Measurements from ENCODE around the gene POFUT2. TPM values are rescaled to one million over a fixed set of nuclear protein-coding genes. Genes with fewer than 3 reads are reported as not detected.
"Not testable (repeated sequence)": the region's sequence is repeated elsewhere in the genome, so short reads cannot be mapped to it uniquely, and the experiment has no call there.

POFUT2 gene
- total RNA-seq, 8 experiments from 2014 or later, result 17.3 to 40.8 (median 25.6) TPM

DNA sequence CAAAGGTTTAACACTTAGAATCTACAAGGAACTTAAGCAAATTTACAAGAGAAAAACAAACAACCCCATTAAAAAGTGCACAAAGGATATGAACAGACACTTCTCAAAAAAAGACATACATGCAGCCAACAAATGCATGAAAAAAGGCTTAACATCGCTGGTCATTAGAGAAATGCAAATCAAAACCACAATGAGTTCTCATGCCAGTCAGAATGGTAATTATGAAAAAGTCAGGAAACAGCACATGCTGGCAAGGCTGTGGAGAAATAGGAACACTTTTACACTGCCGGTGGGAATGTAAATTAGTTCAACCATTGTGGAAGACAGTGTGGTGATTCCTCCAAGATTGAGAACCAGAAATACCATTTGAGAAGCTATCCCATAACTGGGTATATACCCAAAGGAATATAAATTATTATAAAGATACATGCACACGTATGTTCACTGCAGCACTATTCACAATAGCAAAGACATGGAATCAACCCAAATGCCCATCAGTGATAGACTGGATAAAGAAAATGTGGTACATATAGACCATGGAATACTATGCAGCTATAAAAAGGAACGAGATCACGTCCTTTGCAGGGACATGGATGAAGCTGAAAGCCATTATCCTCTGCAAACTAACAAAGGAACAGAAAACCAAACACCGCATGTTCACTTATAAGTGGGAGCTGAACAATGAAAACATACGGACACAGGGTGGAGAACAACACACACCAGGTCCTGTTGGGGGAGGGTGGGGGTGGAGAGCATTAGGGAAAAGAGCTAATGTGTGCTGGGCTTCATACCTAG is 28.2 kb upstream of the POFUT2 start:
- H3K4me3 ChIP-seq; ATAC-seq (replicated peaks in 6 of 8); H3K27ac ChIP-seq: not testable (repeated sequence)
- peaks cover 17 to 21% of the 10 kb centered on the region in 2 donors for H3K4me1 ChIP-seq (replicated peaks in 1 of 2)
- in situ Hi-C loops (cut with MboI; ENCODE audit: low pct_unique_long_range_greater_than_20kb in 2 of 9, low sequenced_read_pairs in 9 of 9, unreplicated experiment in 9 of 9), result loop anchor here in 1 of 9 experiments (25.0 kb wide), 1 partner anchor 121 kb away; no protein-coding TSS in a partner anchor
- 0 to 80% (median 46%) methylated on average over 1 to 6 of the region's 7 CpGs for WGBS, 10 experiments

DNA sequence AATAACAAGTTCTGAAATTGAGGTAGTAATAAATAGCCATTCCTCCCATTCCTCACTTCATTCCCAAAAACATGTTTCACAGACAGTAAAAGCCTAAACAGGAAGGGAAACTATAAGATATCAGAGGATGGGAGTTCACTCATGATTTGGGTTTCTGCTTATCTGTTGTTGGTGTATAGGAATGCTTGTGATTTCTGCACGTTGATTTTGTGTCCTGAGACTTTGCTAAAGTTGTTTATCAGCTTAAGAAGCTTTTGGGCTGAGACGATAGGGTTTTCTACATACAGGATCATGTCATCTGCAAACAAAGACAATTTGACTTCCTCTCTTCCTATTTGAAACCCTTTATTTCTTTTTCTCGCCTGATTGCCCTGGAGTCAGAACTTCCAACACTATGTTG is 26.0 kb upstream of the POFUT2 start:
- ATAC-seq (replicated peaks in 6 of 8), result no peak
- Histone ChIP-seq H3K27ac (no peak overlapping the region), H3K4me1 (replicated peaks in 1 of 2) (peaks cover 9 to 10% of the 10 kb centered on the region in 2 donors), H3K4me3 (no peak overlapping the region)
- WGBS, 10 experiments, result 0 to 100% (median 57%) methylated on average over 1 to 3 of the region's 3 CpGs; no CpG with 5 or more reads in 1 of the 10 experiments
- in situ Hi-C loops (cut with MboI; ENCODE audit: low pct_unique_long_range_greater_than_20kb in 2 of 9, low sequenced_read_pairs in 9 of 9, unreplicated experiment in 9 of 9), result loop anchor here in 1 of 9 experiments (25.0 kb wide), 1 partner anchor 124 kb away; no protein-coding TSS in a partner anchor

DNA sequence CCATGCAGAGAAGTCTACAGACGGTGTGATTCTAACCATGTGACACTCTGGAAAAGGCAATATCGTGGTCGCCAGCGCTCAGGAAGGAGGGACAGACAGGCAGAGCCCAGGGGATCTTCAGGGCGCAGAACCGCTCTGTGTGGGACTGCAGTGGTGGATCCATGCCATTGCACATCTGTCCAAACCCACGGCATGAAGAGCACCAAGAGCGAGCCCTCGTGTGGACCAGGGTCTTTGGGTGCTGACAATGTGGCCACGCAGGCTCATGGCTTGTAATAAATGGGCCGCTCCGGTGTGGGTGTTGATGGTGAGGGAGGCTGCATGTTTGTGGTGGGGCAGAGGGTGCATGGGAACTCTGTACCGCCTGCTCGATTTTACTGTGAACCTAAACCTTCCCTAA is 25.3 kb upstream of the POFUT2 start:
- Histone ChIP-seq H3K4me1 (replicated peaks in 1 of 2) (peaks cover 13% of the 10 kb centered on the region in 2 donors), H3K27ac (no peak overlapping the region), H3K4me3 (no peak overlapping the region)
- 40 to 100% (median 80%) methylated on average over 1 to 8 of the region's 14 CpGs for whole genome bisulfite sequencing, 10 experiments
- no peak for ATAC-seq (replicated peaks in 6 of 8)
- in situ Hi-C loops (cut with MboI; ENCODE audit: low pct_unique_long_range_greater_than_20kb in 2 of 9, low sequenced_read_pairs in 9 of 9, unreplicated experiment in 9 of 9), result loop anchor here in 1 of 9 experiments (25.0 kb wide), 1 partner anchor 124 kb away; no protein-coding TSS in a partner anchor

DNA sequence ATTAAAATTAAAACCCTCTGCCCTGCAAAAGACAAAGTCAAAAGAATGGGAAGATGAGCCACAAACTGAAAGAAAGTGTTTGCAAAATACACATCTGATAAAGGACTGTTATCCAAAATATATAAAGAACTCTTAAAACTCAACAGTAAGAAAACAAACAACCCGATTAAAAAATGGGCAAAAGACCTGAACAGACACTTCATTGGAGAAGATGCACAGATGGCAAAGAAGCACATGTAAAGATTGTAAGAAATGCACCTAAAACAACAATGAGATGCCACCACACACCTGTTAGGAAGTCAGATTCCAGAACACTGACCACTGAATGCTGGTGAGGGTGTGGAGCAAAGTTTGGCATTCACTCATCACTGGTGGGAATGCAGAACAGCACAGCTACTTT is 24.6 kb upstream of the POFUT2 start:
- ATAC-seq (replicated peaks in 6 of 8), result no peak
- H3K4me3 ChIP-seq, result no peak overlapping the region
- peaks cover 18% of the 10 kb centered on the region in 2 donors for H3K4me1 ChIP-seq (replicated peaks in 1 of 2)
- H3K27ac ChIP-seq, result no peak overlapping the region
- in situ Hi-C loops (cut with MboI; ENCODE audit: low pct_unique_long_range_greater_than_20kb in 2 of 9, low sequenced_read_pairs in 9 of 9, unreplicated experiment in 9 of 9), result loop anchor here in 1 of 9 experiments (25.0 kb wide), 1 partner anchor 125 kb away; no protein-coding TSS in a partner anchor
- 67 to 100% (median 86%) methylated on average over 1 of the region's 1 CpG; no CpG with 5 or more reads in 3 of the 10 experiments for WGBS, 10 experiments

DNA sequence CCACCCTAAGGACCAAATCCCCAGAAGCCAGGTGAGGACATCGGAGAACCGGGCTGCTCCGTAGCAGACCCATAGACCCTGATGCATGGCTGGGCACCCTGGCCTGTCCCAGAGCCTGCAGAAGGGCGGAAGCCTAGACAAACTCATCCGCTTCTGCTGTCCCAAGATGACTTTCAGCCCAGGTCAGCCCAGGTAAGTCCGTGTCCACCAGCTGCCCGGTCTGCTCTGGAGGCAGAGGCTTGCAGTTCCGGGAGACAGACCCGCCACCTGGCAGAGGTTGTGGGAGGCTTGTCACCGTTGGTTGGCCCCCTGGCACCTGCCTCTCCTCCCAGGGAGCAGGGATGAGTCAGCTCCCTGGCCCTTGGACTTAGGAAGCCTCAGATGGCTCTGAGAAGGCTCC is 22.8 kb upstream of the POFUT2 start:
- WGBS, 10 experiments, result 62% methylated on average over 2 of the region's 10 CpGs; no CpG with 5 or more reads in 9 of the 10 experiments
- no peak overlapping the region for H3K4me3 ChIP-seq
- in situ Hi-C loops (cut with MboI; ENCODE audit: low pct_unique_long_range_greater_than_20kb in 2 of 9, low sequenced_read_pairs in 9 of 9, unreplicated experiment in 9 of 9), result loop anchor here in 1 of 9 experiments (25.0 kb wide), 1 partner anchor 127 kb away; no protein-coding TSS in a partner anchor
- ATAC-seq (replicated peaks in 6 of 8), result no peak
- peaks cover 30 to 32% of the 10 kb centered on the region in 2 donors for H3K4me1 ChIP-seq (replicated peaks in 1 of 2)
- no peak overlapping the region for H3K27ac ChIP-seq

DNA sequence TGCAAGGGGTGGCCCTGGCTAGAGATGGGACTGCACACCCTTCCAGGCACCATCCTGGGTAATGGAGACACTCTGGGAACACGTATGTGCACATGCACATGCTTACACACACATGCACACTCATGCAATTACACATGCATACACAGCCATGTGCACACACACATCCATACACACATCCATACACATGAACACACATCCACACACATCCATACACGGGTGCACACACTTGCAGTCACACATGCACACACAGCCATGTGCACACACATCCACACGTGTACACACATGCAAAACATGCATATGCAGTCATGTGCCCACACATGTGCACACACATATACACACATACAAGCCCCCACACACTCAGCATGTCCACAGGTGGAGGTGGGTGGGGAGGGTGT is 22.3 kb upstream of the POFUT2 start:
- Histone ChIP-seq H3K4me1 (replicated peaks in 1 of 2) (peaks cover 30 to 32% of the 10 kb centered on the region in 2 donors), H3K27ac (no peak overlapping the region), H3K4me3 (no peak overlapping the region)
- no peak for ATAC-seq (replicated peaks in 6 of 8)
- in situ Hi-C loops (cut with MboI; ENCODE audit: low pct_unique_long_range_greater_than_20kb in 2 of 9, low sequenced_read_pairs in 9 of 9, unreplicated experiment in 9 of 9), result loop anchor here in 1 of 9 experiments (25.0 kb wide), 1 partner anchor 127 kb away; no protein-coding TSS in a partner anchor
- 25 to 100% methylated on average over 1 to 2 of the region's 3 CpGs; no CpG with 5 or more reads in 8 of the 10 experiments for WGBS, 10 experiments

DNA sequence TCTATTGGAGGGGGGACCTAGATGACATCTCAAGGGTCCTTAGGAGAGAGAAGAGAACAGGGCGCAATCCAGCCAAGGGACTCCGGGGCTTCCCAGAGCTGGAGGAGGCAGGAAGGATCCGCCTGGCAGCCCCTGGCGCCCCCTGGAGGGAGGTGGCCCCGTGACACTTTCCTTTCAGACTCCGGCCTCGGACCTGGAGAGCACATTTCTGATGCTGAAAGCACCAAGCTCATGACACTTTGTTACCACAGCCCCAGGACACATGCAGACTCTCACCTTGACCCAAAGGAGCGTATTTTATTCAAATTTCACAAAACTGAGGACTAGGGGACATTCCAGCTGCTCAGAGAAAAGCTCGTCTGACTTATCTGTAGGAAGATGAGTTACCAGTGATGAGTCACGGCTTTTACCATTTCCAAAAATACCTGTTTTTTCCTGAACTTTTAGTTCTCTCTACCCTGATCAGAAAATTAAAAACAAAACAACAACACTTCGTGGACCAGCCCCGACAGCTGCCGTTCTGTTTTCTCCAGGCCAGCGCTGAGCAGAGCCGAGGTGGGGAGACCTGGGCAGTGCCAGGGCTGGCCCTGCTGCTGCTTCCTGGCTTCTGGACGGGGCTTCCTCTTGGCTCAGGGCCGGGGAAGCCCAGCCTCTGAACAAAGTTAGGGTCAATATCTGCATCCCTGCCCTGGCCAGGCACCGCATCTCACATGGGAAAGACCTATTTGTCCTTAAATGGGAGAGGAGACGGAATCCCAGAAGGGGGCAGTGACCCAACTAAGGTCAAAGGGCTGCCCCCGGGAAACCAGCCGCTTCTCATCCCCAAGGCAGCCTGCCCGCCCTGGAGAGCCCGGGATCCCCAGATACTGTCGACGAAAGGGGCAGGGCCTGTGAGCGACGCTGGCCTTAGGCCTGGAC is 21.6 kb upstream of the POFUT2 start:
- Histone ChIP-seq H3K4me3 (no peak overlapping the region), H3K4me1 (replicated peaks in 1 of 2) (peaks cover 30 to 32% of the 10 kb centered on the region in 2 donors), H3K27ac (no peak overlapping the region)
- peak; percentile 36 to 81 (median 46) for ATAC-seq (replicated peaks in 6 of 8)
- WGBS, 10 experiments, result 20 to 97% (median 53%) methylated on average over 1 to 12 of the region's 27 CpGs; no CpG with 5 or more reads in 2 of the 10 experiments
- in situ Hi-C loops (cut with MboI; ENCODE audit: low pct_unique_long_range_greater_than_20kb in 2 of 9, low sequenced_read_pairs in 9 of 9, unreplicated experiment in 9 of 9), result loop anchor here in 1 of 9 experiments (25.0 kb wide), 1 partner anchor 128 kb away; no protein-coding TSS in a partner anchor

DNA sequence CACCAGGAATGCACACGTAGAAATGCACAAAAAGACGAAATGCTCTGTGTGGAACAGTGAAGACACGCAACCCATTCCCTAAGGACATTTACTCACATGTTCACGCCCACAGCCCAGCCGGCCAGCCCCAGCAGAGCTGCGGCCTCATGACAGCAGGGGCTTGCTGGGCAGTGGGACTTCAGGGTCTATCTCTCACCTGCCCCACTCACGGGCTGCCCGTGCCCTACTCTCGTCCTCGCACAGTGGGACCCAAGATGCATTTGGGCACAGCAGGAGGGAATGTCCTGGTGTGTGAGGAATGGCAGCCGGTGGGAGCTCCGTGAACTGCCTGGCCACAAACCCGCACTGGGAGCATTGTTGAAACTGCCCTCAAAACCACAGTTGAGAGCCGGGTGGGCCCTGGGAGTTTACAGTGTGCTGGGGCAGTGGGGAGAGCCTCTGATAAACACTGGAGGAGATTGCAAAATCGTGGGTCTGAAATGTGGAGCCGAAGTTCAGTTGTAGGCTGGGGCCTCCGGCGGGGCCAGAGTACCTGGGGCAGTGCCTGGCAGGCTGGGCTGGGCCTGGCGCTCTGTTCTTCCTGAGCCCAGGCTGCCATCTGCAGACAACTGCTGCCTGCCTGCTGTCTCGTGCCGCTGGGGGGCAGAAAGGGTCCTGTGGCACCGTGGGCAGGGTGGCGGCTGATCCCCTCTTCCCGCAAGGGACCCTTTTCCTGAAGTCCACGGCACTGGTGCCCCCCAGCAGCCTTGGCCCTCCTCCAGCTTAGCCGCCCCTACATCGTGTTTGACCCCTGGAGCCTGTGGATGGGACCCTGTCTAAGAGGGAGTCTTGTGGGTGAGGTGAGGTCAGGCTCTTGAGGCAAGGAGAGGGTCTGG is 20.7 kb upstream of the POFUT2 start:
- Histone ChIP-seq H3K27ac (no peak overlapping the region), H3K4me3 (no peak overlapping the region), H3K4me1 (replicated peaks in 1 of 2) (peaks cover 30 to 32% of the 10 kb centered on the region in 2 donors)
- 41 to 100% (median 71%) methylated on average over 1 to 5 of the region's 27 CpGs; no CpG with 5 or more reads in 3 of the 10 experiments for WGBS, 10 experiments
- in situ Hi-C loops (cut with MboI; ENCODE audit: low pct_unique_long_range_greater_than_20kb in 2 of 9, low sequenced_read_pairs in 9 of 9, unreplicated experiment in 9 of 9), result loop anchor here in 1 of 9 experiments (25.0 kb wide), 1 partner anchor 129 kb away; no protein-coding TSS in a partner anchor
- peak in 1 of 8 experiments; percentile 43 for ATAC-seq (replicated peaks in 6 of 8)

DNA sequence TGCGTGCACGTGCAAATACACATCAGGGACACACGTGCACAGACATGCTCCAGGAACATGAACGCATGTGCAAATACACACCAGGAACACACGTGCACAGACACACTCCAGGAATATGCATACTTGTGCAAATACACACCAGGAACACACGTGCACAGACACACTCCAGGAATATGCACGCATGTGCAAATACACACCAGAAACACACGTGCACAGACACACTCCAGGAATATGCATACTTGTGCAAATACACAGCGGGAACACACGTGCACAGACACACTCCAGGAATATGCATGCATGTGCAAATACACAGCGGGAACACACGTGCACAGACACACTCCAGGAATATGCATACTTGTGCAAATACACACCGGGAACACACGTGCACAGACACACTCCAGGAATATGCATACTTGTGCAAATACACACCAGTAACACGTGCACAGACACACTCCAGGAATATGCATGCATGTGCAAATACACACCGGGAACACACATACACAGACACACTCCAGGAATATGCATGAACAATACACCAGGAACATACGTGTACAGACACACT is 20.0 kb upstream of the POFUT2 start:
- not testable (repeated sequence) for H3K4me3 ChIP-seq; ATAC-seq (replicated peaks in 6 of 8)
- 22 to 100% (median 87%) methylated on average over 1 to 7 of the region's 17 CpGs for WGBS, 10 experiments
- Histone ChIP-seq H3K27ac (peak overlapping the region; percentile 77 to 81), H3K4me1 (replicated peaks in 1 of 2) (peaks cover 30 to 33% of the 10 kb centered on the region in 2 donors)
- in situ Hi-C loops (cut with MboI; ENCODE audit: low pct_unique_long_range_greater_than_20kb in 2 of 9, low sequenced_read_pairs in 9 of 9, unreplicated experiment in 9 of 9), result loop anchor here in 1 of 9 experiments (25.0 kb wide), 1 partner anchor 130 kb away; no protein-coding TSS in a partner anchor

DNA sequence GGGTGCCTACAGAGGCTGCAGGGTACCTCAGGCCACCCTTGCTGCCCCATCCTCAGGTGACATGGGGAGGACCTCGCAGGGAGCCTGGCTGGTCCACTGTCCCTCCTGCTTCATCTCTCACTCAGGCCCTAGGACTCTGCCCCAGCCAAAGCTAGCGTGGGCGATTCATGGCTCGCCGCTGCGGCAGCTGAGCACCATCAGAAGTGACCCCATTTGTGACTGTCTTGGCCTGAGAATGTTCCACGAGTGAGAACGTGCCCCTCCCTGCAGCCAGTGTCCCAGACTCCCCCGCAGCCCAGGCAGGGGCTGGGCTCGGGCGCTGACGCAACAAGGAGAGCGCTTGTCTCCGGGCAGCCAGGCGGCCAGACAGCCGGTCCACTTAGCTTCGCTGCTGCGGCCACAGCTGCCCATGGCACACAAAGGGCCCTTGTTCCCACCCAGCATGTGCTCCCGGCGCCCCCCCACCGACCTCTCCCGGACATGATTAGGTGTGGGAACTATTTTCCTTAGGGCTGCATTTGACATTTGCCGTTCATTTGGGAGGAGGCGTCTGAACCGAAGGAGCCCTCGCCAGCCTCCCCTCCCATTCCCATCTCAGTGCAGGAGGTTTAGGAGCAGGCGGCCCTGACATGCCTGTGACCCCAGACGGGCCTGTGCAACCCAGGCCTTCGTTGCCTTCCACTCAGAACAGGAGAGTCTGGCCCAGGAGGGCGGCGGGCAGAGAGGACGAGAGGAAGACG is 19.3 kb upstream of the POFUT2 start:
- WGBS, 10 experiments, result 32 to 92% (median 55%) methylated on average over 4 to 18 of the region's 33 CpGs; no CpG with 5 or more reads in 6 of the 10 experiments
- ATAC-seq (replicated peaks in 6 of 8), result peak in 7 of 8 experiments; percentile 66 to 92 (median 86)
- in situ Hi-C loops (cut with MboI; ENCODE audit: low pct_unique_long_range_greater_than_20kb in 2 of 9, low sequenced_read_pairs in 9 of 9, unreplicated experiment in 9 of 9), result loop anchor here in 1 of 9 experiments (25.0 kb wide), 1 partner anchor 130 kb away; no protein-coding TSS in a partner anchor
- no peak overlapping the region for H3K4me3 ChIP-seq
- H3K4me1 ChIP-seq (replicated peaks in 1 of 2), result peaks cover 37 to 40% of the 10 kb centered on the region in 2 donors
- peak overlapping the region; percentile 77 to 81 for H3K27ac ChIP-seq

DNA sequence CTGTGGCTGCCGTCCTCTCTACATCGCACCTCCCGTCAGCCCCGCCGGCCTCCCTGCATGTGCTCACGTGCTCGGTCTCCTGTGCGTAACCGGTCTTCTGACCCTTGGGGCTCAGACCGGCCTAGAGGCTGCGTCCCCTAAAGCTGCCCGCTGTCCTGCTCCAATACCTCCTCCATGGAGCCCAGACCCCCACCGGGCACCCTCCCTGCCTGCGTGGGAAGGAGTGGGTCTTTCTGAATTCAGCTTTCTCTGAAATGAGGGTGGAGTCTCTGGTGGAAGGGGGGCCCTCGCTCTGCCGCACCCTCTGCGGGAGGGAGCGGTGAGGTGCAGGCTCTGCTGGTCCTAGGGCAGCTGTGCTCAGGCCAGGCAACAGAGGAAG is 18.7 kb upstream of the POFUT2 start:
- WGBS, 10 experiments, result 90 to 93% methylated on average over 3 to 5 of the region's 18 CpGs; no CpG with 5 or more reads in 8 of the 10 experiments
- in situ Hi-C loops (cut with MboI; ENCODE audit: low pct_unique_long_range_greater_than_20kb in 2 of 9, low sequenced_read_pairs in 9 of 9, unreplicated experiment in 9 of 9), result loop anchor here in 1 of 9 experiments (25.0 kb wide), 1 partner anchor 131 kb away; no protein-coding TSS in a partner anchor
- Histone ChIP-seq H3K27ac (peak overlapping the region; percentile 77 to 81), H3K4me3 (no peak overlapping the region), H3K4me1 (replicated peaks in 1 of 2) (peaks cover 42 to 45% of the 10 kb centered on the region in 2 donors)
- ATAC-seq (replicated peaks in 6 of 8), result no peak

All from motor neuron (in vitro differentiated cells).